Stomach smooth muscle (tissue), 2 donors: ENCODE measurements around the gene ATP7A.

Source experiments
- H3K27ac ChIP-seq: one replicate; pipeline ENCODE4 v1.7.0; 2013; ENCODE audit warnings: mild to moderate bottlenecking, low read length, inconsistent platforms
- H3K27me3 ChIP-seq, 2 donors: one replicate each; pipeline ENCODE4 v1.7.0; 2013; ENCODE audit warnings: low read length in 2 of 2; ENCODE audit not compliant: insufficient read depth in 2 of 2, control insufficient read depth in 1 of 2
- H3K36me3 ChIP-seq, 2 donors: one replicate each; pipeline ENCODE4 v1.7.0; 2013; ENCODE audit warnings: low read length in 2 of 2; ENCODE audit not compliant: control insufficient read depth in 2 of 2, insufficient read depth in 2 of 2
- H3K4me1 ChIP-seq: one replicate; pipeline ENCODE4 v1.7.0; 2013; ENCODE audit warnings: low read length; ENCODE audit not compliant: control insufficient read depth, insufficient read depth
- H3K4me3 ChIP-seq, 2 donors: one replicate each; pipeline ENCODE4 v1.7.0; 2013; ENCODE audit warnings: low read length in 2 of 2
- H3K9ac ChIP-seq, 2 donors: one replicate each; pipeline ENCODE4 v1.7.0; 2013; ENCODE audit warnings: low read length in 2 of 2, mild to moderate bottlenecking in 1 of 2
- H3K9me3 ChIP-seq, 2 donors: one replicate each; pipeline ENCODE4 v1.7.0; 2013; ENCODE audit warnings: low read length in 2 of 2; ENCODE audit not compliant: control insufficient read depth in 2 of 2
- donor health status: healthy.
- donor health status: Pancreatic carcinoma.

The ATP7A gene

DNA sequence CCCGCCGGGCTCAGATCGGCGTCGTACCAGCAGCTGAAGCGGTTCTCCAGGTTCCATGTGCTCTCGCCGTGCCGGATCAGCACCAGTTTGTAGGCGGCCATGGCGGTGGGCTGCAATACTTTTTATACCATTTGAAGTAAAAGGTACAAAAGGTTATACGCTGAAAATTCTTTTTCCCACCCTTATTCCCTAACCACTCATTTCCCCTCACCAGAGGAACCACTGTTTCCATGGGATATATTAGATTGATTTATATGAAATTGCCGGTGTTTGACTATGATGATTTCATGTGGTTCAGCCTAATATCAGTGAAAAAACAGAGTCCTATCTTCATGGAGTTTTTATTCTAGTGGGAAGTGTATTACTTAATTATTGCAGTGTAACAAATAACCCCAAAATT is 59.0 kb downstream of the ATP7A start, which contains the start of gene PGAM4:
TSS of gene PGAM4 (minus strand) at position 101 of the 400 bp plus-strand sequence. CDS start at position 101, 0 bp downstream.
- peaks cover 0 to 2% of the 10 kb centered on the region in 2 donors for H3K27me3 ChIP-seq
- no peaks in the 10 kb centered on the region for H3K4me1 ChIP-seq
- H3K4me3 ChIP-seq = no peak within 1 kb of the TSS
- no peaks in the 10 kb centered on the region for H3K9me3 ChIP-seq
- no peaks in the 10 kb centered on the region for H3K36me3 ChIP-seq
- H3K27ac ChIP-seq = no peak within 1 kb of the TSS
- H3K9ac ChIP-seq = no peak within 1 kb of the TSS

DNA sequence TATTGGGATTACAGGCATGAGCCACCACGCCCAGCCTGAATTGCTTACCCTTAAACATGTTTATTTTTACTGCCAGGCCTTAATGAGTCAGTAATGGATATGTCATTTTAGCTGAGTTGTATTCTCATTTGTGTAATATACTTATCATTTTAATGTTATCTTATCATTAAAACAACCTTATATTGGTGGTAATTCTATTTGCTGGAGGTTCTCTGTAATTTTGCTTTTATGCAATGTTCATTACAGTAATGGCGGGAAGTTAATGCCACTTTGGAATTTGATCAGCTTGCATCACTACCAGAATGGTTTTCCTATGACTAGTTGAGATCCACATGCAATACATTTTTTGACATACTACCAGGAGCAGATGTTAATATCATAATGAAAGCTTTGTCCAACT is 65.3 kb downstream of the ATP7A start:
- no peaks in the 10 kb centered on the region for H3K36me3 ChIP-seq
- H3K4me3 ChIP-seq = no peak overlapping the region
- no peak overlapping the region for H3K9ac ChIP-seq
- peaks cover 0 to 2% of the 10 kb centered on the region in 2 donors for H3K27me3 ChIP-seq
- H3K9me3 ChIP-seq = no peaks in the 10 kb centered on the region
- H3K27ac ChIP-seq = no peak overlapping the region
- no peaks in the 10 kb centered on the region for H3K4me1 ChIP-seq

GRCh38 chrX:77977095-77977494 is 66.6 kb downstream of the ATP7A start:
- Histone ChIP-seq H3K4me3 (no peak overlapping the region), H3K9ac (no peak overlapping the region), H3K36me3 (no peaks in the 10 kb centered on the region), H3K27ac (no peak overlapping the region), H3K27me3 (no peaks in the 10 kb centered on the region), H3K4me1 (no peaks in the 10 kb centered on the region), H3K9me3 (no peaks in the 10 kb centered on the region)

- Histone ChIP-seq H3K27me3 (no peaks in the 10 kb centered on the region), H3K9ac (no peak overlapping the region), H3K4me3 (no peak overlapping the region), H3K9me3 (no peaks in the 10 kb centered on the region), H3K27ac (no peak overlapping the region), H3K4me1 (no peaks in the 10 kb centered on the region), H3K36me3 (no peaks in the 10 kb centered on the region)
Observed at GRCh38 chrX:77977518-77977917, 67.0 kb downstream of the ATP7A start.

GRCh38 chrX:77979870-77980269 is 69.4 kb downstream of the ATP7A start:
- Histone ChIP-seq H3K9ac (no peak overlapping the region), H3K4me3 (no peak overlapping the region), H3K36me3 (no peaks in the 10 kb centered on the region), H3K9me3 (no peaks in the 10 kb centered on the region), H3K4me1 (no peaks in the 10 kb centered on the region), H3K27ac (no peak overlapping the region), H3K27me3 (no peaks in the 10 kb centered on the region)

DNA sequence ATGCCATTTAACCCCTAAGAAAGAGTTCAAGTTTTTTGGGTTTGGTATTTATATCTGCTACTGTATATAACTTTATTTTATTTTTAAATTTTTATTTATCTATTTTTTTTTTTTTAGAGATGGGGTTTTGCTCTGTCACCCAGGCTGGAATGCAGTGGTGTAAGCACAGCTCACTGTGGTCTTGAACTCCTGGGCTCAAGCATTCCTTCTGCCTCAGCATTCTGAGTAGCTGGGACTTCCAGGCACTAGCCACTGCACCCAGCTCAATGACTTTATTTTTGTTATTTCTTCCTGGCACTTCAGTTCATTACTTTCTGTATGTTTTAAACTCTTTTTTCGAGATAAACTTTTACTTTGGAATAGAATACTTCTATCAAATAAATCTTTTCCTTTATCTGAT is 101.4 kb downstream of the ATP7A start:
- no peak overlapping the region for H3K27ac ChIP-seq
- H3K4me3 ChIP-seq = no peak overlapping the region
- H3K27me3 ChIP-seq = no peaks in the 10 kb centered on the region
- no peaks in the 10 kb centered on the region for H3K36me3 ChIP-seq
- no peaks in the 10 kb centered on the region for H3K4me1 ChIP-seq
- no peaks in the 10 kb centered on the region for H3K9me3 ChIP-seq
- no peak overlapping the region for H3K9ac ChIP-seq

DNA sequence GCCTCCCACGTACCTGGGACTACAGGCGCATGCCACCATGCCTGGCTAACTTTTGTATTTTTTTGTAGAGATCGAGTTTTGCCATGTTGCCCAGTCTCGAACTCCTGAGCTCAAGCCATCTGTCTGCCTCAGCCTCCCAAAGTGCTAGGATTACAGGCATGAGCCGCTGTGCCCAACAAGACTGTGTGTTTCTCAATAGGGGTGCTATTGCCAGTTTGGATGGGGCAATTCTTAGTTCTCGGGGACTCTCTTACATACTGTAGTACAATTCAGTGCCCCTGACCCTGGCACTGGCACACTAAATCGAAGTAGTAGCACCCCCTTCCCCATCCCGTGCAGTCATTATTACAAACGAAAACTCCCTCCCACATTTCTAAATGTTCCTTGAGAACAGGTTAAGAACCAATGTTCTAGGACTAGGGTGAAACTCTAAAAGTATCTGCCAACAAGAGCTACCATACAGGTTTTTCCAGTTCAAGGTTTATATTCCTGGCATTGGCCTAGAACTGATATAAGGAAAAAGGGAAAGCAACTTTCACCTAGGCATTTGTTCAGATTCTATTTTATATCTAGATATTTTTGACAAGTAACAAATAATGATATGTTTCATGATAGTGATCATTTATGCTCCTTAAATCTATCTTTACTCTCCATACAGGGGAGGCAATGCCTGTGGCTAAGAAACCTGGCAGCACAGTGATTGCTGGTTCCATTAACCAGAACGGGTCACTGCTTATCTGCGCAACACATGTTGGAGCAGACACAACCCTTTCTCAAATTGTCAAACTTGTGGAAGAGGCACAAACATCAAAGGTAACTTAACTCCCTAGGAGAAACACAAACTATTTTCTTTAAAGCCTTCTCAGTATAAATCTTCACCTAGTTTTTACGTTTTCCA is 109.3 kb downstream of the ATP7A start:
- Histone ChIP-seq H3K9ac (no peak overlapping the region), H3K4me1 (no peaks in the 10 kb centered on the region), H3K27ac (no peak overlapping the region), H3K4me3 (no peak overlapping the region), H3K36me3 (no peaks in the 10 kb centered on the region), H3K9me3 (no peaks in the 10 kb centered on the region), H3K27me3 (no peaks in the 10 kb centered on the region)

DNA sequence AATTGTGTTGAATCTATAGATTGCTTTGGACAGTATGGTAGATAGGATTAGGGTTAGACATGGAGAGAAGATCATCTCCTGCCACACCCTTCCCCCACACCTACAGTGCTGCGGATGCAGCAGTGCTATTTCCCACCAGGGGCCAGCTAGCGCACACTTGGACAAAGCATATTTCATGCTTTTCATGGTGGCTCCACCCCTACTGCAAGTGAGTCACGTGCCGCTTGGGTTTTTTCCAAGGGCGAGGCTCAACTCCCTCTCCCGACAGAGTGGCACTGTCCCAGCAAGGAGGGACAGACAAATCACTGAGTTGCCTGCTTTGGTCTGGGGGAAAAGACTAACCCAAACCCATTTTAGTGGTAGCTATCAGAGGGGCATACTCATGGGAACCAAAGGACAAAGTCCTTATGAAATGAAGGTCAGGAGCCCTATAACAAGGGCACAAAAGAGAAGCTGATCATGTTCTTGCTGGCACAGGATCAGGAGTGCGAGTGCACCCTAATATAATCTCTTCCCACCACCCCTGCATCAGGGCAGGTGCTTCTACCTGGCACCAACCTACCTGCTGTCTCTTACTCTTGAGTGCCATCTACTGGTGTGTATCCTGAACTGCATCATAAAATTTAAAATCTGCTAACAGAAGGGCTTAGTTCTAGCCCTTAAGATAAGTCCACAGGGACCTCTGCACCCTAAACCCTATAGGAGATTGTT is 114.0 kb downstream of the ATP7A start:
- Histone ChIP-seq H3K9me3 (no peaks in the 10 kb centered on the region), H3K36me3 (no peaks in the 10 kb centered on the region), H3K4me1 (no peaks in the 10 kb centered on the region), H3K27me3 (no peaks in the 10 kb centered on the region), H3K27ac (no peak overlapping the region), H3K9ac (no peak overlapping the region), H3K4me3 (no peak overlapping the region)

DNA sequence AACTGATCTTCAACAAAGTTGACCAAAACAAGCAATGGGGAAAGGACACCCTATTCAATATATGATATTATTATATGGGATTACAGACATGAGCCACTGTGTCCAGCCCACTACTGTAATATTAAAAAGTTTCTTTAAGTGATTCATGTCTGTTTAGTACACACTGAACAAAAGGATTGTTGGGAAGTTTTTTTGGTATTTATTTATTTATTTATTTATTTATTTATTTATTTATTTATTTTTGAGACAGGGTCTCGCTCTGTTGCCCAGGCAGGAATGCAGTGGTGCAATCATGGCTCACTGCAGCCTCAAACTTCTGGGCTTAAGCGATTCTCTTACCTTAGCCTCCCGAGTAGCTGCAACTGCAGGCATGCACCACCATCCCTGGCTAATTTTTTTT is 117.3 kb downstream of the ATP7A start:
- no peaks in the 10 kb centered on the region for H3K27me3 ChIP-seq
- H3K9me3 ChIP-seq = no peaks in the 10 kb centered on the region
- no peak overlapping the region for H3K9ac ChIP-seq
- H3K4me1 ChIP-seq = no peaks in the 10 kb centered on the region
- no peak overlapping the region for H3K27ac ChIP-seq
- H3K4me3 ChIP-seq = no peak overlapping the region
- no peaks in the 10 kb centered on the region for H3K36me3 ChIP-seq

- Histone ChIP-seq H3K4me3 (no peak overlapping the region), H3K4me1 (no peaks in the 10 kb centered on the region), H3K36me3 (no peaks in the 10 kb centered on the region), H3K9ac (no peak overlapping the region), H3K27ac (no peak overlapping the region), H3K27me3 (no peaks in the 10 kb centered on the region), H3K9me3 (no peaks in the 10 kb centered on the region)
Observed at GRCh38 chrX:78029663-78030062, 119.2 kb downstream of the ATP7A start.

DNA sequence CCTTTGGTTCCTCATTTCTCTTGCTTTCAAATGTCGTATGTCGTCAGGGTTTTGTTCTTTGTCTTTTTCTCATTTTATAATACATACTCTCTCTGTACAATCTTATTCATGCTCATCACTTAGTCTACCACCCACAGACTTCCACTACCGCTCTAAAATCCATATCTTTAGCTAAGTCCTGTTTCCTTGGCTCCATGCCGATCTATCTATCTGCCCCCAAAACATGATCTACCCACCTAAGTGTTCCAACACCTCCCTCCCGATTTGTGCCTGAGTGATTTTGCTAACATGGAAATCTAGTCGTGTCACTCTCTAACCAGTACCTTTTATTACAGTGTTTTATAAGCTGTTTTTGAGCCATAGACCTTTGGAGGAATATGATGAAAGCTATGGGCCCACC is 124.6 kb downstream of the ATP7A start:
- Histone ChIP-seq H3K4me3 (no peak overlapping the region), H3K36me3 (no peaks in the 10 kb centered on the region), H3K9me3 (no peaks in the 10 kb centered on the region), H3K27ac (no peak overlapping the region), H3K9ac (no peak overlapping the region), H3K4me1 (no peaks in the 10 kb centered on the region), H3K27me3 (no peaks in the 10 kb centered on the region)
